ENCODE measurements around the gene SLC22A4.

The SLC22A4 gene

DNA sequence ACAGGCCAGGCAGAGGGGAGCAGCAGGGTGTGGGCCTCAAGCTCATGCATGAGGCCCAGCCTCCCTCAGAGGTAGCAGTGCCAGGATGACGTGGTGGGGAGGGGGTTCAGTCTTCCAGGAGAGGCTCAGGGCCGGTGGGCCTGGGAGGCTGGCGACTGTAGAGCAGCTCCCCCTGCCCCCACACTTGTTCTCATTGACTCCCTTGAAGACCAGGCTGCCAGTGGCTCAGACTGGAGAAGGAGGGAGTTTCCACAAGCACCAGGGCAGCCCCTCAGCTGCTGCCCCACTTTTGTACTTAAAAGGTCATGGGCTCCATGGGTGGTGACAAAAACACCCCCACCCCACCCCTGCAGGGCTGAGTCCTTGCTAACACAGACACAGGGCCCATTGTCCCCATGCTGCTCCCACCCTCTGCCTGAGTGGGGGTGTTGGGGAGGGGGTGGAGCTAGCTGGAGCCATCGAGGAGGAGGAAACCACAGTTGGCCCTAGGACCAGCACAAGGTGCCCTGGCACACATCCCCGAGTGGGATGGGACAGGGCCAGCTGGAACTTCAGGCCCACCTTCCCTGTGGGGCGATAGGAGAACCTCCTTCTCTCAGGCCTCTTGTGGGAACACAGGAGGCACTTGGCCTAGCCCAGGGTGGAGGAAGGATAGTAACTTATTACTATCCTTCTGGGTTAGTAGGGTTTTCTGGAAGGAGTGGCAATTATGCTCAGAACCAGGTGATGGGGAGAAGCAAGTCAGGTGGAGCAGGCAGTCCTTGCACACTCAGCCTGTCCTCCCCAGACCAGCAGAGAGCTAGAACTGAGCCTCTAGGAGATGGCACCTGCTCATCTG lies 26.0 kb upstream of the SLC22A4 start:
- Mint-ChIP-seq H3K27me3 (peaks cover 3% of the 10 kb centered on the region), H3K36me3 (ENCODE audit: low read depth) (no peaks in the 10 kb centered on the region)
- peak; percentile 2 for ATAC-seq

GRCh38 chr5:132268769-132269551 lies 25.2 kb upstream of the SLC22A4 start:
- no peak for ATAC-seq
- peaks cover 3% of the 10 kb centered on the region for H3K27me3 Mint-ChIP-seq
- no peak for DNase-seq

More for the DNA sequence above, 26.0 kb upstream of the SLC22A4 start:
- H3K4me1 Mint-ChIP-seq: peaks cover 47% of the 10 kb centered on the region
- peak overlapping the region; percentile 32 for H3K27ac Mint-ChIP-seq
- H3K4me3 Mint-ChIP-seq: no peak overlapping the region
- no peaks in the 10 kb centered on the region for H3K9me3 Mint-ChIP-seq
- DNase-seq: no peak

DNA sequence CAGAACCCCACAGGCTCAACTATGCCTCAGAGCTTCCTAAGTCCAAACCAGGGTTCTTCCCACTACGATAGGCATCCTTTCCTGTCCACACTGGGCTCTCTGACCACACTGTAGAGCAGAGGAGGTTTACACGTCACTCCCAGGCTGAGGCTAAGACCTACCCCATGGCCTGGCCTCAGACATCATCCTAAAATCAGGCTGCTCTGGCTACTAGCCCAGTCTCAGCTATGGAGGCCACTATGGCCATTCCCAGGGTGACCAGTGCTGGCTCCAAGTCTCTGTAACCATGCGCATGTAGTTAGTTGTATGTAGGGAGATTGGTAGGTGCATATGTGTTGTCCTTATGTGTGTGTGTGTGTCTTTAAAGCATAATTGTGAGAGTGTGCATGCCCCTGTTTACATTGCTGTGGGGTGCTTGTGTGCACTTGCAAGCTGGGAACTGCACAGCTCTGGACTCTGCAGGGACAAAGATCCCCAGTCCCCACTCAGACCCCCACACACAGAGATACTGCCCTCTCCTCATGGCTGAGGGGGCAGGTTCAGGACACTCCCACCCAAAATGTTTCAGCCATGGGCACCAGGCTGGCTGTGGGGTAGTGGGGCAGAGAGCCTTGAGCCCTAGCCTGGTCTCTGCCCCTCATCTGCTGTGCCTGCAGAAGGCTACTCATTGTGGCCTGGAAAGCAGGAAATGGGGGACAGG lies 24.4 kb upstream of the SLC22A4 start:
- H3K36me3 Mint-ChIP-seq (ENCODE audit: low read depth): no peaks in the 10 kb centered on the region
- H3K9me3 Mint-ChIP-seq: no peaks in the 10 kb centered on the region
- ATAC-seq (no peak), DNase-seq (no peak)
- H3K4me3 Mint-ChIP-seq: no peak overlapping the region
- no peak overlapping the region for H3K27ac Mint-ChIP-seq
- H3K4me1 Mint-ChIP-seq: peaks cover 30% of the 10 kb centered on the region
- H3K27me3 Mint-ChIP-seq: peaks cover 5% of the 10 kb centered on the region

More at GRCh38 chr5:132268769-132269551, 25.2 kb upstream of the SLC22A4 start:
- no peaks in the 10 kb centered on the region for H3K36me3 Mint-ChIP-seq (ENCODE audit: low read depth)
- peaks cover 39% of the 10 kb centered on the region for H3K4me1 Mint-ChIP-seq
- no peaks in the 10 kb centered on the region for H3K9me3 Mint-ChIP-seq
- no peak overlapping the region for H3K27ac Mint-ChIP-seq
- no peak overlapping the region for H3K4me3 Mint-ChIP-seq

GRCh38 chr5:132270335-132270665 lies 23.9 kb upstream of the SLC22A4 start:
- no peak for DNase-seq
- no peak for ATAC-seq
- no peaks in the 10 kb centered on the region for H3K9me3 Mint-ChIP-seq
- no peak overlapping the region for H3K4me3 Mint-ChIP-seq
- H3K27ac Mint-ChIP-seq: no peak overlapping the region
- H3K4me1 Mint-ChIP-seq: peaks cover 27% of the 10 kb centered on the region
- no peaks in the 10 kb centered on the region for H3K36me3 Mint-ChIP-seq (ENCODE audit: low read depth)
- H3K27me3 Mint-ChIP-seq: peaks cover 5% of the 10 kb centered on the region

DNA sequence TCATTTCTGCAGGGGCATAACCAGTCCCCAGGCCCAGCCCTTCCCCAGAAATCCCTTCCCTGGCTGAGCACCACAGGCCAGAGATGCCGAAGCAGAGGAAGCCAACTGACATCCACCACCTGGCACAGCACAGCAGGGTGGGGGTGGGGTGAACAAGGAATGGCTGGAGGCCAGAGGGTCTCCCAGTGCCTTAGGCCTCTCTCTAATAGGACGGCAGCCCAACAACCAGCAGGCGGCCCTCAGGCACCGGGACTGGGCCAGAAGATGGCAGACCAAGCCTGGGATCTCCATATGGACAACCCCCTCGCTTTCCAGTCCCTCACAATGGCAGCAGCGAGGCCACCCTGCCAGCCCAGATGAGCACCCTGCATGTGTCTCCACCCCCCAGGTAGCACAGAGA lies 23.5 kb upstream of the SLC22A4 start:
- ATAC-seq (no peak), DNase-seq (no peak)
- peaks cover 5% of the 10 kb centered on the region for H3K27me3 Mint-ChIP-seq
- H3K36me3 Mint-ChIP-seq (ENCODE audit: low read depth): no peaks in the 10 kb centered on the region
- H3K9me3 Mint-ChIP-seq: no peaks in the 10 kb centered on the region
- peaks cover 27% of the 10 kb centered on the region for H3K4me1 Mint-ChIP-seq
- H3K4me3 Mint-ChIP-seq: no peak overlapping the region
- H3K27ac Mint-ChIP-seq: no peak overlapping the region

- ATAC-seq (peak; percentile 33), DNase-seq (no peak)
- Mint-ChIP-seq H3K4me1 (peaks cover 27% of the 10 kb centered on the region), H3K9me3 (no peaks in the 10 kb centered on the region), H3K4me3 (no peak overlapping the region), H3K27ac (no peak overlapping the region), H3K27me3 (peaks cover 5% of the 10 kb centered on the region), H3K36me3 (ENCODE audit: low read depth) (no peaks in the 10 kb centered on the region)
Measured at GRCh38 chr5:132271251-132272246, 22.6 kb upstream of the SLC22A4 start.

DNA sequence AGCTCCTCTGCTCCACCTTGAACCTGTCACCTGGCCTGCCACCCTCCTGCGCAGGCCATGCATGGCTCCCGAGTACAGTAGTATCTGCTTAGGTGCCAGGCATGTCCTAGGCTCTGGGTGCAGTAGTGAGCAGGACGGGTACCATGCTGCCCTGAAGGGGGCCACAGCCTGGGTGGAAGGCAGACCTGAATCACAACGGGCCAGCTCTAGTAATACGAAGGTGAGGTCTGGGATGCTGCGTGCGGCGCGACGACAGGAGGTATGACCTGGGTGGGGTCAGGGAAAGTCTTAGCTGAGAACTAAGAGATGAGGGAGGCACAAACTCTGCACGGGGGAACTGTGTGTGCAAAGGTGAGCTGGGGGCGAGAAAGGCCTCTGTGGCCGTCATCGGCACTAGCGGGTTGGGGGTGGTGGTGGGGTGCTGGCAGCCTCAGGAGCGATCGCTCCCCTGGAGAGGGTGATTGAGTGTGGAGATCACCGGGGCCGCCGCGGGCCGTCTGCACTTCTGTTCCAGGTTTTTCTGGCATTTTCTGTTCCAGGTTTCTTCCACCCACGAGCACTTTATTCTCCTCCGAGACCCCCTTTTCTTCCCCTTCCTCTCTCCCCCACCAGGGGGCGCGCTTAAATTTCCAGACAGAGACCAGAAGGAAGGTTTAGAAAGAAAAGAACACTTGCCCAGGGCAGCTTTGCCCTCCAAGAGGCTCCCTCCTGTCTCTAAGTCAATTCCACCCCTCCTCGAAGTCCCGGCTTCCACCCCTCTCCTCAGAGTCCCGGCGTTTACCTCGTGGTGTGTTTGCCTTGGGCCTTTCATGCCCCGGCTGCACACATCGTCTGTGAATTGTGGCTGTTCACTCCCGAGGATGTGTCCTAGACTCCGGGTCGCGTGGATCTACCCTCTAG lies 21.6 kb upstream of the SLC22A4 start:
- Mint-ChIP-seq H3K4me1 (peaks cover 24% of the 10 kb centered on the region), H3K27ac (no peak overlapping the region), H3K27me3 (peaks cover 5% of the 10 kb centered on the region), H3K9me3 (no peaks in the 10 kb centered on the region), H3K4me3 (no peak overlapping the region), H3K36me3 (ENCODE audit: low read depth) (no peaks in the 10 kb centered on the region)
- ATAC-seq: no peak
- peak; percentile 82 for DNase-seq

DNA sequence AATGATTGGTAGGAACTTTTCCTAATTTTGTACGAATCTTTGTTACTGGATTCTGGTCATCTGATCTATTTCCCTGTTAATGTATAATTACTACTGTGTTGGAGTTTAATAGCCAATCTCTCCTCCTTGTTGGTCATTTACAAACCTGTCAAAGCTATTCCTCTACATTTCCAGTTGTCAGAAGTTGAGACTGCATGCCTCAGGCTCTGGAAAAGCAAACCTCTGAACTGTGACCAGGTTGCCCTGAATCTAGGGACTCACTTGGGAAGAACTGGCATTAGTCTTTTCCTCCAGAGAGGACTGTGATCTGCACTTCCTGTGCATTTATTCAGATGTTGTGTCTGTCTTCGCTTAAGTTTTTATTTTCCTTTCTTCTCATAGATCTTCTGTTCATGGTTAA lies 20.6 kb upstream of the SLC22A4 start:
- no peak overlapping the region for H3K4me3 Mint-ChIP-seq
- H3K9me3 Mint-ChIP-seq: no peaks in the 10 kb centered on the region
- no peak overlapping the region for H3K27ac Mint-ChIP-seq

DNA sequence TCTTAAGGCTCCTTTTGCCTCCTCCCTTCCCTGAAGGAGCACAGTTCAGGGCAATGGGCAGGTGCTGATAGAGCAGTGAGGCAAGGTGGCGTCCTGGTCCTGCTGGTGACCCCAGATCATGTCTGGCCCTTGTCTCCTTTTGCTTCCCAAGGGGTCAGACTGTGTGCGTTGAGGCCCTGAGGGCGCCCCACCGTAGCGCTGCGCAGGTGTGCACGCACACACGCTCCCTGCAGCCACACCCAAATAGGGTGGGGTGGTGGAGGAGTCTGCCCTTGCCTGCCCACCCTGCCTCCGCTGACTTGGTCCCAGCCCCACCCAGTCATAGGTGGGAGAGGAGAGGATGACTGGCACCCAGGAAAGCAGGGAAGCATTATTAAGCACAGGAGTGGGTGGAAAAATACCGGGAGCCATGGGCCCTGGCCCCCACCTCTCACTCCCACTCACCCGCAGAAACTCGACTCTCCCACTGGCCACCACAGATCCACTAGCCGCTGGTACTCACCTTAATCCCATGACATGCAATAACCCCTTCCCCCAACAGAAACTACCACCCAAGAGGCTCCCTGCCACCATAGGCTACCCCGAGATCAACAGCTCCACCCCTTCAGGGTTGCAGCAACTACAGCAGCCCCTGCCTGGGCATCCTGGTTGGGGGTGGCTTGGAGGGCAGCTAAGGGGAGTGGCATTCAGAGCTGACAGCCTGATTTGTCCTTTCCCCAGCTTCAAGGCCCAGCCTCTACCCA lies 20.0 kb upstream of the SLC22A4 start:
- H3K4me3 Mint-ChIP-seq: no peak overlapping the region
- H3K27me3 Mint-ChIP-seq: peaks cover 5% of the 10 kb centered on the region
- DNase-seq: no peak
- H3K27ac Mint-ChIP-seq: no peak overlapping the region
- H3K36me3 Mint-ChIP-seq (ENCODE audit: low read depth): no peaks in the 10 kb centered on the region
- peaks cover 8% of the 10 kb centered on the region for H3K4me1 Mint-ChIP-seq
- no peak for ATAC-seq
- H3K9me3 Mint-ChIP-seq: no peaks in the 10 kb centered on the region

More for the DNA sequence above, 20.6 kb upstream of the SLC22A4 start:
- ATAC-seq (no peak), DNase-seq (no peak)
- H3K36me3 Mint-ChIP-seq (ENCODE audit: low read depth): no peaks in the 10 kb centered on the region
- peaks cover 5% of the 10 kb centered on the region for H3K27me3 Mint-ChIP-seq
- H3K4me1 Mint-ChIP-seq: peaks cover 14% of the 10 kb centered on the region

GRCh38 chr5:132275367-132276220 lies 18.6 kb upstream of the SLC22A4 start:
- no peak for ATAC-seq
- H3K27me3 Mint-ChIP-seq: peaks cover 7% of the 10 kb centered on the region
- H3K4me3 Mint-ChIP-seq: no peak overlapping the region
- H3K9me3 Mint-ChIP-seq: no peaks in the 10 kb centered on the region
- H3K36me3 Mint-ChIP-seq (ENCODE audit: low read depth): no peaks in the 10 kb centered on the region
- no peak overlapping the region for H3K27ac Mint-ChIP-seq
- peaks cover 8% of the 10 kb centered on the region for H3K4me1 Mint-ChIP-seq
- DNase-seq: no peak

- no peak for ATAC-seq
- no peak for DNase-seq
- H3K4me1 Mint-ChIP-seq: peaks cover 6% of the 10 kb centered on the region
- H3K36me3 Mint-ChIP-seq (ENCODE audit: low read depth): no peaks in the 10 kb centered on the region
- H3K9me3 Mint-ChIP-seq: no peaks in the 10 kb centered on the region
- H3K27me3 Mint-ChIP-seq: peaks cover 7% of the 10 kb centered on the region
- no peak overlapping the region for H3K4me3 Mint-ChIP-seq
- no peak overlapping the region for H3K27ac Mint-ChIP-seq
Measured at GRCh38 chr5:132277256-132277655, 16.9 kb upstream of the SLC22A4 start.

All from activated naive CD8-positive, alpha-beta T cell treated with anti-CD3 and anti-CD28 coated beads, Interleukin-2, amount 50 U/mL, for 24 hours (primary cell).